GM12878 (cell line): Measurements from ENCODE around the gene SANBR.

ENCODE experiments used
- CEBPB ChIP-seq, 2 experiments: fragments of 150-350 bp in 1 of 2; IDR thresholded peaks; 2 replicates each; pipeline ENCODE4 v1.6.1; 2012 to 2014; ENCODE audit warnings: low read depth in 2 of 2, low read length in 2 of 2, borderline replicate concordance in 1 of 2, inconsistent platforms in 1 of 2
- POLR2A ChIP-seq: IDR thresholded peaks from 2 replicates; pipeline ENCODE4 v1.6.1; 2011; ENCODE audit warnings: low read depth, mild to moderate bottlenecking, low read length
- POLR2AphosphoS5 ChIP-seq: IDR thresholded peaks from 2 replicates; pipeline ENCODE4 v1.6.1; 2011; ENCODE audit warnings: mild to moderate bottlenecking, low read length, inconsistent platforms
- ZNF274 ChIP-seq: IDR thresholded peaks from one replicate; pipeline ENCODE4 v1.8.0; 2011; ENCODE audit not compliant: insufficient read length, insufficient read depth
- TF ChIP-seq, protein P1 (sequence below): IDR thresholded peaks from 2 replicates; pipeline ENCODE4 v1.6.1; 2012; ENCODE audit warnings: low read depth, low read length, improper control_type of control experiment
- TF ChIP-seq, protein P2 (sequence below): IDR thresholded peaks from 2 replicates; pipeline ENCODE4 v1.6.1; 2012; ENCODE audit warnings: mild to moderate bottlenecking, low read depth, low read length
- TF ChIP-seq, protein P3 (sequence below): IDR thresholded peaks from 2 replicates; pipeline ENCODE4 v1.6.1; 2012; ENCODE audit warnings: low read depth, low read length, improper control_type of control experiment
- TF ChIP-seq, protein P4 (sequence below): fragments of 450-650 bp; IDR thresholded peaks from 2 replicates; pipeline ENCODE4 v1.6.1; 2016; ENCODE audit warnings: mild to moderate bottlenecking, moderate library complexity, borderline replicate concordance
- TF ChIP-seq, protein P5 (sequence below), 3 experiments: IDR thresholded peaks in 2 of 3; conservative IDR thresholded peaks in 1 of 3; 2 replicates each; pipeline ENCODE4 v1.5.1; 2011; ENCODE audit warnings: low read depth in 3 of 3, low read length in 3 of 3, mild to moderate bottlenecking in 3 of 3, control low read depth in 2 of 3, moderate library complexity in 2 of 3, inconsistent platforms in 1 of 3, mixed read lengths in 1 of 3; ENCODE audit not compliant: control insufficient read depth in 2 of 3, insufficient read depth in 1 of 3; ENCODE audit errors: extremely low read depth in 1 of 3

DNA sequence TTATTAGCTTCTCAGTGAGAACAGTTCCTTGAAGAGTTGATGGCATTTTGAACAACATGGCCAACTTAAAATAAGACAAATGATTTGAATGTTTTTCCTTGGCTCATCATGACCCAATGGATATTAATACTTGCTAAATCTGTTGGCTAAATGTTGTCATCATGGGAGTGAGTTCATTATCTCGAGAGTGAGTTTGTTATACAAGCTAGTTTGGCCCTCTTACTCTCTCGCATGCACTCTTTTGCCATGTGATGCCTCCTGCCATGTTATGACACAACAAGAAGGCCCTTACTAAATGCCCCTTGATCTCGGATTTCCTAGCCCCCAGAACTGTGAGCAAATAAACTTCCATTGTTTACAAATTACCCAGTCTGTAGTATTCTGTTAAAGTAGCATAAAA is 22.9 kb upstream of the SANBR start:
- TF ChIP-seq, protein P1, sequence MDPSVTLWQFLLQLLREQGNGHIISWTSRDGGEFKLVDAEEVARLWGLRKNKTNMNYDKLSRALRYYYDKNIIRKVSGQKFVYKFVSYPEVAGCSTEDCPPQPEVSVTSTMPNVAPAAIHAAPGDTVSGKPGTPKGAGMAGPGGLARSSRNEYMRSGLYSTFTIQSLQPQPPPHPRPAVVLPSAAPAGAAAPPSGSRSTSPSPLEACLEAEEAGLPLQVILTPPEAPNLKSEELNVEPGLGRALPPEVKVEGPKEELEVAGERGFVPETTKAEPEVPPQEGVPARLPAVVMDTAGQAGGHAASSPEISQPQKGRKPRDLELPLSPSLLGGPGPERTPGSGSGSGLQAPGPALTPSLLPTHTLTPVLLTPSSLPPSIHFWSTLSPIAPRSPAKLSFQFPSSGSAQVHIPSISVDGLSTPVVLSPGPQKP: no peak
- TF ChIP-seq ZNF274 (no peak), POLR2A (no peak), POLR2AphosphoS5 (no peak), CEBPB (IDR thresholded peaks at IDR 0.05; ENCODE audit: borderline replicate concordance in 1 of 2, low read depth in 2 of 2, low read length in 2 of 2) (no peak)
- TF ChIP-seq, protein P2, sequence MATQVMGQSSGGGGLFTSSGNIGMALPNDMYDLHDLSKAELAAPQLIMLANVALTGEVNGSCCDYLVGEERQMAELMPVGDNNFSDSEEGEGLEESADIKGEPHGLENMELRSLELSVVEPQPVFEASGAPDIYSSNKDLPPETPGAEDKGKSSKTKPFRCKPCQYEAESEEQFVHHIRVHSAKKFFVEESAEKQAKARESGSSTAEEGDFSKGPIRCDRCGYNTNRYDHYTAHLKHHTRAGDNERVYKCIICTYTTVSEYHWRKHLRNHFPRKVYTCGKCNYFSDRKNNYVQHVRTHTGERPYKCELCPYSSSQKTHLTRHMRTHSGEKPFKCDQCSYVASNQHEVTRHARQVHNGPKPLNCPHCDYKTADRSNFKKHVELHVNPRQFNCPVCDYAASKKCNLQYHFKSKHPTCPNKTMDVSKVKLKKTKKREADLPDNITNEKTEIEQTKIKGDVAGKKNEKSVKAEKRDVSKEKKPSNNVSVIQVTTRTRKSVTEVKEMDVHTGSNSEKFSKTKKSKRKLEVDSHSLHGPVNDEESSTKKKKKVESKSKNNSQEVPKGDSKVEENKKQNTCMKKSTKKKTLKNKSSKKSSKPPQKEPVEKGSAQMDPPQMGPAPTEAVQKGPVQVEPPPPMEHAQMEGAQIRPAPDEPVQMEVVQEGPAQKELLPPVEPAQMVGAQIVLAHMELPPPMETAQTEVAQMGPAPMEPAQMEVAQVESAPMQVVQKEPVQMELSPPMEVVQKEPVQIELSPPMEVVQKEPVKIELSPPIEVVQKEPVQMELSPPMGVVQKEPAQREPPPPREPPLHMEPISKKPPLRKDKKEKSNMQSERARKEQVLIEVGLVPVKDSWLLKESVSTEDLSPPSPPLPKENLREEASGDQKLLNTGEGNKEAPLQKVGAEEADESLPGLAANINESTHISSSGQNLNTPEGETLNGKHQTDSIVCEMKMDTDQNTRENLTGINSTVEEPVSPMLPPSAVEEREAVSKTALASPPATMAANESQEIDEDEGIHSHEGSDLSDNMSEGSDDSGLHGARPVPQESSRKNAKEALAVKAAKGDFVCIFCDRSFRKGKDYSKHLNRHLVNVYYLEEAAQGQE: no peak
- TF ChIP-seq, protein P3, sequence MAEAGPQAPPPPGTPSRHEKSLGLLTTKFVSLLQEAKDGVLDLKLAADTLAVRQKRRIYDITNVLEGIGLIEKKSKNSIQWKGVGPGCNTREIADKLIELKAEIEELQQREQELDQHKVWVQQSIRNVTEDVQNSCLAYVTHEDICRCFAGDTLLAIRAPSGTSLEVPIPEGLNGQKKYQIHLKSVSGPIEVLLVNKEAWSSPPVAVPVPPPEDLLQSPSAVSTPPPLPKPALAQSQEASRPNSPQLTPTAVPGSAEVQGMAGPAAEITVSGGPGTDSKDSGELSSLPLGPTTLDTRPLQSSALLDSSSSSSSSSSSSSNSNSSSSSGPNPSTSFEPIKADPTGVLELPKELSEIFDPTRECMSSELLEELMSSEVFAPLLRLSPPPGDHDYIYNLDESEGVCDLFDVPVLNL: no peak
- TF ChIP-seq, protein P4, sequence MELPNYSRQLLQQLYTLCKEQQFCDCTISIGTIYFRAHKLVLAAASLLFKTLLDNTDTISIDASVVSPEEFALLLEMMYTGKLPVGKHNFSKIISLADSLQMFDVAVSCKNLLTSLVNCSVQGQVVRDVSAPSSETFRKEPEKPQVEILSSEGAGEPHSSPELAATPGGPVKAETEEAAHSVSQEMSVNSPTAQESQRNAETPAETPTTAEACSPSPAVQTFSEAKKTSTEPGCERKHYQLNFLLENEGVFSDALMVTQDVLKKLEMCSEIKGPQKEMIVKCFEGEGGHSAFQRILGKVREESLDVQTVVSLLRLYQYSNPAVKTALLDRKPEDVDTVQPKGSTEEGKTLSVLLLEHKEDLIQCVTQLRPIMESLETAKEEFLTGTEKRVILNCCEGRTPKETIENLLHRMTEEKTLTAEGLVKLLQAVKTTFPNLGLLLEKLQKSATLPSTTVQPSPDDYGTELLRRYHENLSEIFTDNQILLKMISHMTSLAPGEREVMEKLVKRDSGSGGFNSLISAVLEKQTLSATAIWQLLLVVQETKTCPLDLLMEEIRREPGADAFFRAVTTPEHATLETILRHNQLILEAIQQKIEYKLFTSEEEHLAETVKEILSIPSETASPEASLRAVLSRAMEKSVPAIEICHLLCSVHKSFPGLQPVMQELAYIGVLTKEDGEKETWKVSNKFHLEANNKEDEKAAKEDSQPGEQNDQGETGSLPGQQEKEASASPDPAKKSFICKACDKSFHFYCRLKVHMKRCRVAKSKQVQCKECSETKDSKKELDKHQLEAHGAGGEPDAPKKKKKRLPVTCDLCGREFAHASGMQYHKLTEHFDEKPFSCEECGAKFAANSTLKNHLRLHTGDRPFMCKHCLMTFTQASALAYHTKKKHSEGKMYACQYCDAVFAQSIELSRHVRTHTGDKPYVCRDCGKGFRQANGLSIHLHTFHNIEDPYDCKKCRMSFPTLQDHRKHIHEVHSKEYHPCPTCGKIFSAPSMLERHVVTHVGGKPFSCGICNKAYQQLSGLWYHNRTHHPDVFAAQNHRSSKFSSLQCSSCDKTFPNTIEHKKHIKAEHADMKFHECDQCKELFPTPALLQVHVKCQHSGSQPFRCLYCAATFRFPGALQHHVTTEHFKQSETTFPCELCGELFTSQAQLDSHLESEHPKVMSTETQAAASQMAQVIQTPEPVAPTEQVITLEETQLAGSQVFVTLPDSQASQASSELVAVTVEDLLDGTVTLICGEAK: no peak
- TF ChIP-seq, protein P5, sequence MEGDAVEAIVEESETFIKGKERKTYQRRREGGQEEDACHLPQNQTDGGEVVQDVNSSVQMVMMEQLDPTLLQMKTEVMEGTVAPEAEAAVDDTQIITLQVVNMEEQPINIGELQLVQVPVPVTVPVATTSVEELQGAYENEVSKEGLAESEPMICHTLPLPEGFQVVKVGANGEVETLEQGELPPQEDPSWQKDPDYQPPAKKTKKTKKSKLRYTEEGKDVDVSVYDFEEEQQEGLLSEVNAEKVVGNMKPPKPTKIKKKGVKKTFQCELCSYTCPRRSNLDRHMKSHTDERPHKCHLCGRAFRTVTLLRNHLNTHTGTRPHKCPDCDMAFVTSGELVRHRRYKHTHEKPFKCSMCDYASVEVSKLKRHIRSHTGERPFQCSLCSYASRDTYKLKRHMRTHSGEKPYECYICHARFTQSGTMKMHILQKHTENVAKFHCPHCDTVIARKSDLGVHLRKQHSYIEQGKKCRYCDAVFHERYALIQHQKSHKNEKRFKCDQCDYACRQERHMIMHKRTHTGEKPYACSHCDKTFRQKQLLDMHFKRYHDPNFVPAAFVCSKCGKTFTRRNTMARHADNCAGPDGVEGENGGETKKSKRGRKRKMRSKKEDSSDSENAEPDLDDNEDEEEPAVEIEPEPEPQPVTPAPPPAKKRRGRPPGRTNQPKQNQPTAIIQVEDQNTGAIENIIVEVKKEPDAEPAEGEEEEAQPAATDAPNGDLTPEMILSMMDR (IDR thresholded peaks at IDR 0.05 in 2 of 3, conservative IDR thresholded peaks at IDR 0.05 in 1 of 3; ENCODE audit: control insufficient read depth in 2 of 3, extremely low read depth in 1 of 3, insufficient read depth in 1 of 3, low read depth in 3 of 3, low read length in 3 of 3): no peak
